H1 (cell line): ENCODE measurements around the gene ARRDC2. TPM values are rescaled to one million over a fixed set of nuclear protein-coding genes. Genes with fewer than 3 reads are reported as not detected.

ENCODE experiments used
- CTCF ChIA-PET: fragments of 300-600 bp; sonication (Branson Sonifier 250); formaldehyde crosslinking; loops from one replicate; lab custom pipeline; 2021; ENCODE audit not compliant: partially characterized antibody; lab: Charles Lee
- POLR2A ChIA-PET: fragments of 300-600 bp; sonication (Branson Sonifier 250); formaldehyde crosslinking; loops from one replicate; lab custom pipeline; 2021; ENCODE audit warnings: inconsistent platforms; ENCODE audit not compliant: partially characterized antibody; lab: Charles Lee
- DNase-seq, 2 experiments: peaks; one replicate each; pipeline versions ENCODE4 v3.0.0 to v3.0.0-alpha.2; 2010 to 2022; ENCODE audit warnings: low spot score in 2 of 2, low read depth in 1 of 2, mixed read lengths in 1 of 2
- FAIRE-seq: peaks from 2 replicates; lab custom pipeline; 2011; peaks lifted over from hg19 to GRCh38; lab: Jason Lieb, UNC
- H2AFZ ChIP-seq: 2 replicates; pipeline ENCODE4 v1.8.1; 2012; ENCODE audit warnings: low read length, inconsistent platforms
- H2AK5ac ChIP-seq: 2 replicates; pipeline ENCODE4 v1.6.1; 2013; ENCODE audit warnings: low read depth, low read length
- H2BK120ac ChIP-seq: replicated peaks from 2 replicates; pipeline ENCODE3; 2013; ENCODE audit warnings: low read depth, low read length, inconsistent platforms
- H2BK12ac ChIP-seq: 2 replicates; pipeline ENCODE4 v1.6.1; 2013; ENCODE audit warnings: low read depth, low read length
- H2BK15ac ChIP-seq: 2 replicates; pipeline ENCODE4 v1.6.1; 2013; ENCODE audit warnings: low read length
- H2BK20ac ChIP-seq: 2 replicates; pipeline ENCODE4 v1.6.1; 2013; ENCODE audit warnings: low read length
- H2BK5ac ChIP-seq: 2 replicates; pipeline ENCODE4 v1.6.1; 2013; ENCODE audit warnings: low read depth, low read length
- H3K14ac ChIP-seq: 2 replicates; pipeline ENCODE4 v1.6.1; 2013; ENCODE audit warnings: inconsistent platforms; ENCODE audit not compliant: insufficient read length
- H3K18ac ChIP-seq: 2 replicates; pipeline ENCODE4 v1.6.1; 2013; ENCODE audit warnings: low read length; ENCODE audit errors: extremely low read depth
- H3K23ac ChIP-seq: 2 replicates; pipeline ENCODE4 v1.6.1; 2013; ENCODE audit warnings: inconsistent platforms; ENCODE audit not compliant: insufficient read length
- H3K23me2 ChIP-seq: 2 replicates; pipeline ENCODE4 v1.6.1; 2013; ENCODE audit warnings: low read depth, low read length
- H3K27ac ChIP-seq: 2 replicates; pipeline ENCODE4 v1.6.1; 2011; ENCODE audit warnings: low read depth, low read length, inconsistent platforms
- H3K27me3 ChIP-seq, 4 experiments: replicated peaks in 1 of 4; 1 replicate in 1 of 4; 2 replicates in 3 of 4; pipeline versions ENCODE4 v1.6.1 to v1.8.1; 2011 to 2013; ENCODE audit warnings: low read length in 3 of 4, mild to moderate bottlenecking in 3 of 4, inconsistent platforms in 2 of 4, mixed read lengths in 2 of 4, moderate library complexity in 1 of 4; ENCODE audit not compliant: control insufficient read depth in 3 of 4, insufficient read depth in 3 of 4; ENCODE audit errors: extremely low read depth in 1 of 4
- H3K36me3 ChIP-seq, 4 experiments: 2 replicates each; pipeline versions ENCODE4 v1.6.1 to v1.8.1; 2011 to 2013; ENCODE audit warnings: mild to moderate bottlenecking in 4 of 4, low read length in 3 of 4, moderate library complexity in 2 of 4, control low read depth in 1 of 4, inconsistent platforms in 1 of 4; ENCODE audit not compliant: insufficient read depth in 4 of 4, control insufficient read depth in 2 of 4
- H3K4ac ChIP-seq: replicated peaks from 2 replicates; pipeline ENCODE3; 2013; ENCODE audit warnings: low read length, low read depth, mixed read lengths, inconsistent platforms; ENCODE audit not compliant: insufficient read length
- H3K4me1 ChIP-seq, 4 experiments: replicated peaks in 1 of 4; 1 replicate in 1 of 4; 2 replicates in 3 of 4; pipeline versions ENCODE4 v1.6.1 to v1.8.1; 2011 to 2013; ENCODE audit warnings: low read length in 3 of 4, inconsistent platforms in 2 of 4, mixed read lengths in 1 of 4; ENCODE audit not compliant: insufficient read depth in 4 of 4, control insufficient read depth in 3 of 4
- H3K4me2 ChIP-seq, 2 experiments: 2 replicates each; pipeline versions ENCODE4 v1.6.1 to v1.8.1; 2011 to 2013; ENCODE audit warnings: low read depth in 2 of 2, low read length in 2 of 2, control low read depth in 1 of 2, inconsistent platforms in 1 of 2, mild to moderate bottlenecking in 1 of 2; ENCODE audit not compliant: insufficient read depth in 1 of 2
- H3K4me3 ChIP-seq, 4 experiments: fragments of 200-600, 300-600 bp in 1 of 4; sonication (generic), shearing (Covaris generic), sonication (Bioruptor Twin) in 1 of 4; 2 replicates each; pipeline versions ENCODE4 v1.5.1 to v1.8.1; 2011 to 2016; ENCODE audit warnings: low read length in 4 of 4, low read depth in 3 of 4, control low read depth in 2 of 4, inconsistent platforms in 2 of 4, mild to moderate bottlenecking in 2 of 4, mixed read lengths in 1 of 4, moderate library complexity in 1 of 4; ENCODE audit not compliant: insufficient read depth in 2 of 4; ENCODE audit errors: extremely low read depth in 1 of 4
- H3K56ac ChIP-seq: replicated peaks from 2 replicates; pipeline ENCODE3; 2013; ENCODE audit warnings: low read depth, mild to moderate bottlenecking, mixed read lengths, low read length, inconsistent platforms; ENCODE audit not compliant: insufficient read length
- H3K79me1 ChIP-seq: 2 replicates; pipeline ENCODE4 v1.6.1; 2013; ENCODE audit warnings: low read depth, low read length, control low read depth
- H3K79me2 ChIP-seq, 2 experiments: 2 replicates each; pipeline versions ENCODE4 v1.6.1 to v1.8.1; 2012 to 2013; ENCODE audit warnings: low read length in 2 of 2, mild to moderate bottlenecking in 2 of 2, inconsistent platforms in 1 of 2; ENCODE audit not compliant: insufficient read depth in 2 of 2, control insufficient read depth in 1 of 2
- H3K9ac ChIP-seq, 4 experiments: replicated peaks in 1 of 4; 1 replicate in 1 of 4; 2 replicates in 3 of 4; pipeline versions ENCODE4 v1.6.1 to v1.8.1; 2011 to 2013; ENCODE audit warnings: low read depth in 3 of 4, low read length in 3 of 4, control low read depth in 2 of 4, mild to moderate bottlenecking in 2 of 4, moderate library complexity in 2 of 4, inconsistent platforms in 1 of 4; ENCODE audit errors: extremely low read depth in 1 of 4
- H3K9me3 ChIP-seq, 2 experiments: 2 replicates each; pipeline versions ENCODE4 v1.6.1 to v1.8.1; 2012 to 2013; ENCODE audit warnings: mild to moderate bottlenecking in 2 of 2, moderate library complexity in 2 of 2, control low read depth in 1 of 2, inconsistent platforms in 1 of 2, low read depth in 1 of 2, low read length in 1 of 2, mixed read lengths in 1 of 2; ENCODE audit not compliant: insufficient read depth in 2 of 2
- H4K20me1 ChIP-seq, 2 experiments: replicated peaks in 1 of 2; 2 replicates each; pipeline versions ENCODE3 to v1.8.1; 2011 to 2013; ENCODE audit warnings: inconsistent platforms in 2 of 2, low read length in 2 of 2, mild to moderate bottlenecking in 1 of 2; ENCODE audit not compliant: insufficient read depth in 2 of 2, control insufficient read depth in 1 of 2
- H4K5ac ChIP-seq: 2 replicates; pipeline ENCODE4 v1.6.1; 2013; ENCODE audit warnings: low read length, low read depth, mixed read lengths, inconsistent platforms; ENCODE audit not compliant: insufficient read length
- H4K8ac ChIP-seq: 2 replicates; pipeline ENCODE4 v1.8.0; 2013; ENCODE audit warnings: mild to moderate bottlenecking, moderate library complexity, low read length, inconsistent platforms; ENCODE audit not compliant: insufficient read depth; ENCODE audit errors: extremely low read depth
- H4K91ac ChIP-seq: replicated peaks from 2 replicates; pipeline ENCODE3; 2013; ENCODE audit warnings: low read length, mixed read lengths, inconsistent platforms; ENCODE audit not compliant: insufficient read length
- CTCF ChIP-seq, 3 experiments: IDR thresholded peaks; 1 replicate in 2 of 3; 2 replicates in 1 of 3; pipeline versions ENCODE4 v1.5.1 to v1.6.1; 2011; ENCODE audit warnings: low read length in 3 of 3, mild to moderate bottlenecking in 3 of 3, inconsistent platforms in 2 of 3, low read depth in 1 of 3, moderate library complexity in 1 of 3; ENCODE audit not compliant: insufficient read depth in 1 of 3; ENCODE audit errors: control extremely low read depth in 1 of 3
- HDAC2 ChIP-seq, 2 experiments: fragments of 300-600 bp in 1 of 2; sonication (generic) in 1 of 2; IDR thresholded peaks; 2 replicates each; pipeline ENCODE4 v1.6.1; 2011 to 2012; ENCODE audit warnings: low read depth in 2 of 2, low read length in 2 of 2, mild to moderate bottlenecking in 2 of 2, moderate library complexity in 2 of 2, borderline replicate concordance in 1 of 2, inconsistent platforms in 1 of 2
- KDM1A ChIP-seq: fragments of 200-600, 300-600 bp; sonication (generic); IDR thresholded peaks from 2 replicates; pipeline ENCODE4 v1.7.1; 2016; ENCODE audit warnings: mild to moderate bottlenecking, low read length, borderline replicate concordance
- NANOG ChIP-seq: IDR thresholded peaks from 2 replicates; pipeline ENCODE4 v1.6.1; 2011; ENCODE audit warnings: low read length, low read depth, mild to moderate bottlenecking, inconsistent platforms; ENCODE audit not compliant: insufficient read depth, poor library complexity, severe bottlenecking
- POU5F1 ChIP-seq: IDR thresholded peaks from 2 replicates; pipeline ENCODE4 v1.6.1; 2011; ENCODE audit warnings: low read depth, mild to moderate bottlenecking, low read length, moderate library complexity
- RAD21 ChIP-seq, 2 experiments: IDR thresholded peaks in 1 of 2; conservative IDR thresholded peaks in 1 of 2; 2 replicates each; pipeline ENCODE4 v1.6.1; 2011; ENCODE audit warnings: low read depth in 2 of 2, low read length in 2 of 2, improper control_type of control experiment in 1 of 2, inconsistent platforms in 1 of 2, mild to moderate bottlenecking in 1 of 2, moderate library complexity in 1 of 2
- SIX5 ChIP-seq: IDR thresholded peaks from 2 replicates; pipeline ENCODE4 v1.6.1; 2011; ENCODE audit warnings: mild to moderate bottlenecking, low read depth, low read length
- SP2 ChIP-seq: IDR thresholded peaks from 2 replicates; pipeline ENCODE4 v1.6.1; 2012; ENCODE audit warnings: mild to moderate bottlenecking, low read length, inconsistent platforms
- TEAD4 ChIP-seq: IDR thresholded peaks from 2 replicates; pipeline ENCODE4 v1.6.1; 2012; ENCODE audit warnings: low read depth, low read length, inconsistent platforms, mixed read lengths
- WGBS, 2 experiments: shearing (Covaris generic) in 1 of 2; methylation state at CpG; one replicate each; pipeline versions ENCODE4 v1.1.6 to v1.1.7; 2013 to 2015; ENCODE audit warnings: low lambda C conversion rate in 2 of 2, mixed read lengths in 2 of 2, inconsistent platforms in 1 of 2, low coverage in 1 of 2, missing lambda C conversion rate in 1 of 2; ENCODE audit not compliant: insufficient replicate concordance in 2 of 2, insufficient coverage in 1 of 2, insufficient read length in 1 of 2; ENCODE audit errors: extremely low coverage in 1 of 2, missing lambda C conversion rate in 1 of 2; 5-methylcytosine and 5-hydroxymethylcytosine counted together
- polyA plus RNA-seq, 7 experiments: library from polyadenylated mRNA; depleted of rRNA in 3 of 7; stranded (reverse) in 5 of 7; unstranded in 2 of 7; fragments of >200 nt in 5 of 7; fragments of 200-250 nt in 2 of 7; gene quantifications; 1 replicate in 5 of 7; 2 replicates in 1 of 7; 4 replicates in 1 of 7; pipeline versions ENCODE4 v1.2.1 to v1.2.3, GENCODE V29; 2011 to 2013; ENCODE audit warnings: missing spikeins in 2 of 7, mixed read lengths in 2 of 7
- total RNA-seq: library from RNA; stranded (reverse); fragmentation: NEBNext Ultra II Directional; extraction: Animal tissue kit (Norgen Biotek cat#: 25700); gene quantifications from 2 replicates; pipeline ENCODE4 v1.2.1, GENCODE V29; 2021

The ARRDC2 gene
- total and polyA plus RNA-seq, 2 of the 8 experiments (the other 6 are each of a cell fraction or from before 2014, with no cell fraction given) = 5.4 to 6.9 TPM

GRCh38 chr19:18063463-18063862, 55.5 kb downstream of the ARRDC2 start:
- no peak overlapping the region for H3K27ac ChIP-seq
- no peaks in the 10 kb centered on the region for H3K36me3 ChIP-seq
- ChIA-PET POLR2A (interaction anchor here (1.2 kb wide), 1 partner anchor 202 kb away, joined by 3 read pairs; no protein-coding TSS in a partner anchor), CTCF (interaction anchor here (0.6 to 3.2 kb wide), 6 partner anchors 11 to 125 kb away, joined by 3 to 14 read pairs (median 4); partner anchors contain the start of genes ARRDC2 and IL12RB1)
- H3K14ac ChIP-seq = no peak overlapping the region
- H2AK5ac ChIP-seq = no peak overlapping the region
- no peak overlapping the region for H2BK20ac ChIP-seq
- H2BK12ac ChIP-seq = no peak overlapping the region
- H4K91ac ChIP-seq = no peak overlapping the region
- H3K4me2 ChIP-seq = no peak overlapping the region
- no peaks in the 10 kb centered on the region for H3K4me1 ChIP-seq
- no peak overlapping the region for H3K4me3 ChIP-seq
- no peaks in the 10 kb centered on the region for H3K27me3 ChIP-seq
- H3K23ac ChIP-seq = no peak overlapping the region
- no peaks in the 10 kb centered on the region for H3K9me3 ChIP-seq
- no peak overlapping the region for H3K4ac ChIP-seq
- no peak overlapping the region for H4K5ac ChIP-seq
- no peaks in the 10 kb centered on the region for H3K79me2 ChIP-seq
- H4K20me1 ChIP-seq = no peaks in the 10 kb centered on the region
- no peak overlapping the region for H4K8ac ChIP-seq
- H3K23me2 ChIP-seq = peaks cover 2% of the 10 kb centered on the region; the same call in 1 of the 2 replicates
- TF ChIP-seq RAD21 (IDR thresholded peaks at IDR 0.05 in 1 of 2, conservative IDR thresholded peaks at IDR 0.05 in 1 of 2; ENCODE audit: low read depth in 2 of 2, low read length in 2 of 2) = peak; percentile 62 to 69
- TF ChIP-seq NANOG = no peak
- TF ChIP-seq CTCF (IDR thresholded peaks at IDR 0.05; ENCODE audit: control extremely low read depth in 1 of 3, insufficient read depth in 1 of 3, low read depth in 1 of 3, low read length in 3 of 3) = peak; percentile 43 to 63 (median 51)
- no peak for TF ChIP-seq SP2
- TF ChIP-seq SIX5 = no peak
- peak; percentile 64; the same call in 1 of the 2 replicates for TF ChIP-seq TEAD4
- TF ChIP-seq POU5F1 = no peak
- TF ChIP-seq KDM1A = peak; percentile 99
- TF ChIP-seq HDAC2 (IDR thresholded peaks at IDR 0.05; ENCODE audit: borderline replicate concordance in 1 of 2, low read depth in 2 of 2, low read length in 2 of 2) = peak in 1 of 2 experiments; percentile 83; a peak in 1 of 4 replicates
- DNase-seq = peak in 1 of 2 experiments; percentile 71
- no peaks in the 10 kb centered on the region for H3K79me1 ChIP-seq
- H2BK15ac ChIP-seq = no peak overlapping the region
- no peak overlapping the region for H3K56ac ChIP-seq
- H2AFZ ChIP-seq = no peak overlapping the region
- no peak overlapping the region; the same call in 1 of the 2 replicates for H2BK5ac ChIP-seq
- FAIRE-seq = no peak
- H3K9ac ChIP-seq = no peak overlapping the region
- no peak overlapping the region for H3K18ac ChIP-seq
- WGBS, 2 experiments = 74% methylated on average over 5 of the region's 5 CpGs; no CpG with 5 or more reads in 1 of the 2 experiments
- H2BK120ac ChIP-seq = no peak overlapping the region
